HG02588 (cell line): Measurements from ENCODE around the gene MX2.
A peak's percentile ranks its signal among the peaks of the same experiment; 100 is the strongest.

Experiments
- ATAC-seq: cut with Tn5 transposase; IDR thresholded peaks from one replicate; pipeline ENCODE4 v1.9.1; 2021; ENCODE audit warnings: mild to moderate bottlenecking, moderate library complexity; ENCODE audit not compliant: unreplicated experiment

Gene MX2

DNA sequence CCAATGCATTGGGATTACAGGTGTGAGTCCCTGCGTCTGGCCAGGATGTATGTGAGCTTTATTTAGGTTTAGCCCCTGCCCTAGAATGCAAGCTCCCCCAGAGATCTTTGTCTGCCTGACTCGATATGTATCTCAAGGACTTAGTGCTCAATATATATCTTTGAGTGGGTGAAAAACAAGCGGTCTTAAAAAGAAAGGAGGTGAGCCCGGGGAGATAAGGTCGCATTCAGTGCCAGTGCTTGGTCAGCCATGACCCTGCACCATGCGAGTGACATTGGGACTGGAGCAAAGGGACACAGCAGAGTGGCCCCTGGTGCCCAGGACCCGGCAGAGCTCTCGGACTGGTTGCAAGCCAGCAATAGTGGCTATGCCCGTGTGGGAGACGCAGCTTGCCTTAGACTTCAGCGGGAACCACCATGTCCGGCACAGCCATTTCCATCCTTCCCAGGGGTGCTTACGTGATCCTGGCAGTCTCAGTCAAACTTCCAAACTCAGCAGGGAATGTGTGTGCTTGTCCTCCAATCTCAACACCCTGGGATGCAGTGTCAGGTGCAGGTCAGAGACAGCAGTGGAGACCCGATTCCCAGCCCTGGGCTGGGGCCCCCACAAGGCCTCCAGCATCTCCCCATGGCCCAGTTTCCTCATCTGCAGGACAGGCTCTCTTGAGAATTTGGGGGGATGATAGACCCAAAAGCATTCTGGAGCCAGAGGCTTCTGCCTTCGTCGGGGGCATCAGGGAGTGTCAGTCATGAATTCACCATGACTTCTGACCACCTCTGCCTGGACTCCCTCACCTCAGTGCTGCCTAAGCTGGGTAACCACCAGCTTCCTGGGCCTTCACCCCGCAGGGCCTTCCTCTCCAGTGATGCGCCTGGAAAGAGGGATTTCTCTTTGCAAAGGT, 1.8 kb downstream of the MX2 start:
- no peak for ATAC-seq

GRCh38 chr21:41364308-41364707, 2.5 kb downstream of the MX2 start:
- no peak for ATAC-seq

GRCh38 chr21:41365377-41366107, 3.7 kb downstream of the MX2 start:
- no peak for ATAC-seq

DNA sequence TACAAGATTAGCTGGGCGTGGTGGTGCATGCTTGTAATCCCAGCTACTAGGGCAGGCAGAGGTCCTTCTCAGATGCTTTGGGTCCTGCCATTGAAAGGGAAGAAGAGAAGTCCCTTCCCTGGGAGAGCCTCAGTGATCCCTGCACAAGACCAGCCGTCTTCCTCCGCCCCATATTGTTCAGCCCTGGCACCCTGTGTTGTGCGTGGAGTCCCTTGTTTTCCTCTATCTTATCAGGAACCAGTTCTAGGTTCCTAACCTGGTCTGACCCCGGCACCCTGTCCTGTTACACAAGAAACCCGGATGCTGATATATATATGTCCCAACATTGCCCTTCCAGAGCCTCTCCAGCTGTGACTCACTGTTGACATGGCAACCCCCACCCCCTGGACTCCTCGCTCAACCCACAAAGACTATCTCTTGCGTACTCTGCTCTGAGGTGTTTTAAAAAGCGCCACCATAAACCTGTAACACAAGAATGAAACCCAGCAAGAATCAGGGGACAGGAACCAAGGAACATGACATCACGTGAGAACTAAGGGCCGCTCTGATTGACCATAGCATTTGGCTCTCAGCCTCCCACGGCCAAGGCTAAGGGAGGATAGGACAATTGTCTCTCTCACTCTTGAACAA, 4.8 kb downstream of the MX2 start:
- ATAC-seq, result no peak

- peak; percentile 11 for ATAC-seq
Observed at GRCh38 chr21:41367301-41367944, 5.6 kb downstream of the MX2 start.

- ATAC-seq, result peak; percentile 64
Observed at GRCh38 chr21:41367945-41368734, 6.3 kb downstream of the MX2 start.

GRCh38 chr21:41368735-41369104, 6.9 kb downstream of the MX2 start:
- ATAC-seq, result no peak

- ATAC-seq, result peak; percentile 36
Observed at GRCh38 chr21:41369105-41369919, 7.5 kb downstream of the MX2 start.

DNA sequence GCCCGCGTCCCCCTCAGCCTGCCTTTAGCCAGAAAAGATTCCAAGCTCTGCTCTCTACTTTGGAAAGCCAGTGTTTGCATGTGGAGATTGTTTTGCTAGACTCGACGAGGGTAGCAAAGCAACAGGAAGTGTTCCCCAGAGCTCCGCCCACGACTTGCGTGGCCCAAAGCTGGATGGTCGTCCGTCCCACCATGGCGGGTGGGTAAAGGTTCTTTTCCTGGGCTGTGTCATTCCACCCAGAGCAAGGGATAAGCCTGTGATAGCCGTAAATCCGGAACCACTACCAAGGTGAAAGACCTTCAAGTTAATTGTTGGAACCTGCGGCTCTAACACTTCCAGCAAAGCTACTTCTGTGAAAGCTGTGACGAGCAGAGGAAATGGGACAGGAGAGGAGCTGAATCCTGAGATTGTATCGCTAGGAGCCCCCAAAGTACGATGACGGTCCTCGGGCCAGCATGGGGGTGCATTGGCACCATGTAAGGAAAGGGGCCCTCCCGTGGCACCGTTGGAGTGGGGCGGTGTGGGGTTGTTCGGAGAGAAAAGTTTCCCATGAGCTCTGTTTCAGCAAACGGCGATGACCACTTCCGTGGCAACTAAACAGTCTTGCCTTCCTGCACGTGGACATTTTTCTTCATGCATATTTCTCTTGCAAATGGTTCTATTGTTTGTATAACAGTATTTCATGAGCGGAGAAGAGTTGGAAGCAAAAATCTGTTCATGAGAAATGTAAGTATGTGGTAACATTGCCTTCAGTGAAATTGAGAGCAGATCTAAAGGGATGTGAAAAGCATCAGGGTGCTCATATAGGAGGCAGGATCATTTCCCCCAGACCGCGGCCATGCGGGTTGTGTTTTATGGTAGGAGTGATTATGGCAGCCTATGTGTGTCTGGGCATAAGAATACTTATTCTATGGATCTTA, 8.4 kb downstream of the MX2 start:
- no peak for ATAC-seq

DNA sequence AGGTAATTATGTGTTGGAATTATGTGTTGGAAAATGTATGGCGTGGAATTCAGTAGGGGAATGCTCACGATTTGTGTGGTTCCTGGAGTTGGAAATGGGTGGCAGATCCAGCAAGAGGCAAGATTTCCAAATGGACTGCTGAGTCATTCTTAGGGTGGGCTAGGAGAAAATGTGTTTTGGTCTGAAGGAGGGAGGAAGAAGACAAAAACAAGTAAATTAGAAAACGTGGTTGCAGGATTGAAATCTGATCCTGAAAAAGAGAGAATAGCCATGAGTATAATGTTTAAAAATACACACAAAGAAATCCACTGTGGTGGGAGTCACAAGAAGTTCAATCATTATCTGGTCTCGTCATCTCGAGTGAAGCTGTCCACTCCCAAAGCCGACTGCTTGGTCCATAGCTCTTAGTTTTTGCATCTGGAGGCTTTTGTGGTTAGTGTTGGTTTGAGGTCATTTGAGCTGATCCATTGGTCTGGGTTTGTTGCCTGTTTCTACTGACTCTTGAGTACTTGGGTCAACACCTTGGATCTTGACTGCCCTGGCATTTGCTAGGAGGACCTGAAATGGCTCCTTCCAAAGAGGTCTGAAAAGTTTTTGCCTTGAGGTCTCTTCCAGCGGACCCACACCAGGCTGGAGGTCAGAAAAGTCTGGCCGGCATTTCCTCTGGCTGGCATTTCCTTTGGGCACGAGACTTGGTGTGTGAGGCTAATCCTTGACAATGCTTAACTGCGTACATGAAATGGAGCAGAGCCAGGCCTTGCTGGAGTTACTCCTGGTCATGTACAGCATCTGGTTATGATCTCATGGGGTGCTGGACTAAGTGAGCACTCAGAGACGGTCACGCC, 9.2 kb downstream of the MX2 start:
- ATAC-seq, result no peak

DNA sequence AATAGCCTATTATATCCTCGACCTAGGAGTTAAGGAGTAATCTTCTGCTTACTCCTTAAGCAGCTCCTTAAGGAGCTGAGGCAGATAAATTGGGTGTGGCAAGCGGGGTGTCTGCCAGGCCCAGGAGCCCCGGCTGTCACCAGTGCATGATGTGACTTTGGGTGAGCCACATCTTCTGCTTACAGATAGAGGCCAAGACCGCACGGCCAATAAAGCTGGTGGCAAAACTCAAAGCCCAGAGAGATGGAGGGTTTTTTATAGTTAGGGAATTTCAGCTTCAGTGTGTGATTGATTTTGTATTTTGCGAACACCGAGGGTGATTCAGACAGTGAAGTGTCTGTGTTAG, 9.8 kb downstream of the MX2 start:
- ATAC-seq, result no peak

- no peak for ATAC-seq
Observed at GRCh38 chr21:41373253-41373652, 11.4 kb downstream of the MX2 start.

DNA sequence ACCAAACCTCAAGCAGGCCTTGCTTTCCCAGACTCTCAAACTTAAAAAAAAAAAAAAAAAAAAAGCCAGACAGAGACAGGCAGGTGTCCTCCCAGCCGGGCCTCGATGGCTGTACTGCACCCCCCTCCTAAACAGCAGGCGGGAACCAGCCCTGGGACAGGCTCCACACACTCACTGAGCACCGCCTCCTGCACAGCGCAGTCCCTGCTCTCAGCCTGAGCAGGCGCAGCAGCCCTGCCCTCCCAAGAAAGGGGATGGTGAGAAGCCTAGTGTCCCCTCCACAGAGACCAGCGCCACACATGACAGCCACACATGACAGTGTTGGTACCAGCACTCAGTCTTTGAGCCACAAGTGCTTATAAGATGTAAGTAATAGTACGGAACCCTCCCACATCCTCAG, 11.9 kb downstream of the MX2 start:
- no peak for ATAC-seq

- ATAC-seq, result no peak
Observed at GRCh38 chr21:41374177-41374712, 12.4 kb downstream of the MX2 start.

- no peak for ATAC-seq
Observed at GRCh38 chr21:41374867-41375533, 13.2 kb downstream of the MX2 start.

DNA sequence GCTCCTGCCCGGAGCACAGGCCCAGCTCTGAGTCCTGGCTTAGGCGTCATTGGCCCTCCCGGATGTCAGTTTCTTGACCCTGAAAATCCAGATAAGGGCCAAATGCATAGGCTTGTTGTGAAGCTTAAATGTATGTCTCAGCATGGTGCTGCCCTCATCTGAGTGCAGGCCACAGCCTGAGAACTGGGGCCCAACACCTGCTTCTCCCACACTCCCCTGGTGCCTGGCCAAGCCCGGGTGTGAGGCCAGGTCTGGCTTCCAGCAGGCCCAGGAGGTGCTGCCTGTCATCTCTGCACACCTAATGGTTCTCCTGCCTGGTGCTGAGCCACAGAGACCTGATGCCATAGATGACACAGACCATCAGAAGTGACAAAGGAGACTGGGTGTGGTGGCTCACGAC, 14.0 kb downstream of the MX2 start:
- no peak for ATAC-seq

GRCh38 chr21:41377715-41378114, 15.9 kb downstream of the MX2 start:
- ATAC-seq, result no peak
